Esophagus muscularis mucosa (tissue), 3 donors: ENCODE measurements around the gene ARHGEF2.
A peak's percentile ranks its signal among the peaks of the same experiment; 100 is the strongest.

Experiments
- POLR2A ChIP-seq: fragments of 450-650 bp; IDR thresholded peaks from one replicate; pipeline ENCODE4 v1.6.1; 2017; ENCODE audit warnings: antibody characterized with exemption, moderate library complexity, mild to moderate bottlenecking, low read depth
- POLR2AphosphoS5 ChIP-seq, 2 donors: sonication (generic); formaldehyde crosslinking; IDR thresholded peaks; one replicate each; pipeline ENCODE4 v1.6.1; 2017; ENCODE audit warnings: antibody characterized with exemption in 2 of 2
- TF ChIP-seq, protein P1 (sequence below), 3 experiments: fragments of 200-600 bp in 2 of 3; fragments of 450-650 bp in 1 of 3; sonication (generic) in 2 of 3; IDR thresholded peaks; one replicate each; pipeline ENCODE4 v1.5.1; 2017 to 2019; ENCODE audit warnings: antibody characterized with exemption in 3 of 3, mild to moderate bottlenecking in 2 of 3, moderate library complexity in 1 of 3

DNA sequence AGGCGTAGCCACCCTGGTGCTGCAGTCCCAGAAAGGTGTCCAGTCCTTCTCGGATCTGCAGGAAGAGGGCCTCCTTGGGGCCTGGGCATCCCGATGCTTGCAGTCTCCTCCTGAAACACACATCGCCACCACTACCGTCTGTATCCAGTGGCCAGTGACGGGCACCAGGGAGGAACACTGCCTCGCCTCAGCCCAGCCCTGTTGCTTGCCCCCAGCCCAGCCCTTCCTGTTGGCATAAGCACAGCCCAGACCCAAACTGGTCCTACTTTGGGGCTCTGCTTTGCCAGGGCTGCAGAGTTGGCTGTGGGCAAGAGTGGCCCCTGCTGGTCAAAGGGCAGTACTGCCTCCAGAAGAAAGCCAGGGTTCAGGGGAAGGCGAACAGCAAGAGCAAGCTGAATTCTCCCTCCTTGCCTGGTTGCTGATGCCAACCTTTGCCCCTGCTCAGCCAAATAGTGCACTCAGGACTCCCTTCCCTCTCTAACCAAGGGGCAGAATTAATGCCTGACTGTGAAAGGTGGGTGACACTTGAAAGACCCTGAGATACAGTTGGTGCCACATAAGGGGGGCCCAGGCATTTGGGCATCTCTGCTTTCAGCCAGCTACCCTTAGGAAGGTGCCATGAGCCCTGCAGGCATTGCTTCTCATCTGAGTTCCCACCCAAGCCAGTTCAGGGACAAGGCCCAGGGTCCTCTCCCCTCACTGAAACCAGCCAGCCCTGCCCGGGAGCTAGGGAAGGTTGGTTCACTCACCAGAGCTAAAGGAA, 11.1 kb upstream of the ARHGEF2 start:
- TF ChIP-seq POLR2A, result no peak
- TF ChIP-seq, protein P1, sequence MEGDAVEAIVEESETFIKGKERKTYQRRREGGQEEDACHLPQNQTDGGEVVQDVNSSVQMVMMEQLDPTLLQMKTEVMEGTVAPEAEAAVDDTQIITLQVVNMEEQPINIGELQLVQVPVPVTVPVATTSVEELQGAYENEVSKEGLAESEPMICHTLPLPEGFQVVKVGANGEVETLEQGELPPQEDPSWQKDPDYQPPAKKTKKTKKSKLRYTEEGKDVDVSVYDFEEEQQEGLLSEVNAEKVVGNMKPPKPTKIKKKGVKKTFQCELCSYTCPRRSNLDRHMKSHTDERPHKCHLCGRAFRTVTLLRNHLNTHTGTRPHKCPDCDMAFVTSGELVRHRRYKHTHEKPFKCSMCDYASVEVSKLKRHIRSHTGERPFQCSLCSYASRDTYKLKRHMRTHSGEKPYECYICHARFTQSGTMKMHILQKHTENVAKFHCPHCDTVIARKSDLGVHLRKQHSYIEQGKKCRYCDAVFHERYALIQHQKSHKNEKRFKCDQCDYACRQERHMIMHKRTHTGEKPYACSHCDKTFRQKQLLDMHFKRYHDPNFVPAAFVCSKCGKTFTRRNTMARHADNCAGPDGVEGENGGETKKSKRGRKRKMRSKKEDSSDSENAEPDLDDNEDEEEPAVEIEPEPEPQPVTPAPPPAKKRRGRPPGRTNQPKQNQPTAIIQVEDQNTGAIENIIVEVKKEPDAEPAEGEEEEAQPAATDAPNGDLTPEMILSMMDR (IDR thresholded peaks at IDR 0.05), result peak; percentile 98 to 99 (median 99)
- peak; percentile 71 to 77 for TF ChIP-seq POLR2AphosphoS5 (IDR thresholded peaks at IDR 0.05)
